ENCODE data around the gene KPNA3. TPM values are rescaled to one million over a fixed set of nuclear protein-coding genes. Genes with fewer than 3 reads are reported as not detected.
A peak's percentile ranks its signal among the peaks of the same experiment; 100 is the strongest.

Gene KPNA3
- polyA plus RNA-seq, 1 experiment: 50.7 TPM

DNA sequence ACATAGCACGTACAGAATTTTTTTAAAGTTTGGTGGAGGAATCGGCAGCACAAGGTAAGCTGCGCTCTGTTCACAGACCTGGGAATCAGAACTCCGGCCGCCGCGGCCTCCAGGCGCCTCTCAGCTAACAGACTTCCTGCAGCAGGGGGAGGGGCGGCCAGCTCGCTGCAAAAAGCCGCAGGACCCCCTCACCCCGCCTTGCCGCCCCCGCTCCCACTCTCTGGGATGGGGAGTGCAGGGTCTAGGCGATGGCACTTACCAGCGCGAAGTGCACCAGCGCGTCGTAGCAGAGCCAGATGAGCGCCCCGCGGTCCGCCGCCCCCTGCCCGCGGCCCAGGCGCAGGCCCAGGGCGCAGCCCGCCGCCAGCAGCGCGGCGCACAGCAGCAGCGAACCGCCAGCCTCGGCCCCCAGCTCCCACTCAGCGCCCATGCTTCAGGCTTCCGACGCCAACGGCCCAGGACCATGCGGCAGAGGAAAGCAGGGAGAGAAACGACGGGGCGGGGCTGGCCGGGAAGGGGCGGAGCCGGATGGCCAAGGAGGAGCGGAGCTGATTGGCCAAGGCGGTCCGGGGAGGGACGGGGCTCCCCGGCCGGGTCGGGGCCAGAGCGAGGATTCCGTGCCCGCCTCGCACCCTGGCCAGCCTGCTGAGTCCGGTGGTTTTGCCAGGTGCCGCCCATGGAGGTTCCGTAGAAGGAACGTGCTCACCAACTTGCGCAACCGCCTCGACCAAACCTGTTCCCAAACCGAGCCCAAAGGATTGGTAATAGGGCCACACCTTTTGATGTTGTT, 101.3 kb downstream of the KPNA3 start, which contains the start of gene EBPL:
Gene EBPL (minus strand): TSS at position 492 of the 790 bp plus-strand sequence. CDS start 62 bp downstream, at position 430.
- no peaks in the 10 kb centered on the region for H3K9me3 ChIP-seq (ENCODE audit: control insufficient read depth, insufficient read depth, low read length)
- CTCF ChIA-PET: interaction anchor here (1.0 kb wide), 1 partner anchor 20 kb away, joined by 3 read pairs; no protein-coding TSS in a partner anchor

GRCh38 chr13:49690133-49690994, 102.1 kb downstream of the KPNA3 start:
- Histone ChIP-seq H3K27ac (ENCODE audit: low read depth, low read length) (peak overlapping the region; percentile 65), H3K27me3 (ENCODE audit: control insufficient read depth, insufficient read depth, low read length) (no peaks in the 10 kb centered on the region), H3K4me3 (ENCODE audit: low read depth, low read length) (peak overlapping the region; percentile 82), H3K9me3 (ENCODE audit: control insufficient read depth, insufficient read depth, low read length) (no peaks in the 10 kb centered on the region)
- TF ChIP-seq CTCF (IDR thresholded peaks at IDR 0.05; ENCODE audit: low read depth, low read length): no peak
- CTCF ChIA-PET: interaction anchor here (0.7 to 1.0 kb wide), 2 partner anchors 11 to 288 kb away, joined by 3 read pairs; no protein-coding TSS in a partner anchor
- POLR2A ChIA-PET: interaction anchor here (0.6 to 1.4 kb wide), 6 partner anchors 9 to 1301 kb away, joined by 3 to 17 read pairs (median 4); partner anchors contain the start of gene KPNA3
- DNase-seq (ENCODE audit: low read depth, low spot score): peak; percentile 55

More for the DNA sequence above, 101.3 kb downstream of the KPNA3 start, which contains the start of gene EBPL:
- H3K4me3 ChIP-seq (ENCODE audit: low read depth, low read length): peak within 1 kb of the TSS; percentile 82
- H3K27ac ChIP-seq (ENCODE audit: low read depth, low read length): peak within 1 kb of the TSS; percentile 65
- no peak for TF ChIP-seq CTCF (IDR thresholded peaks at IDR 0.05; ENCODE audit: low read depth, low read length)
- POLR2A ChIA-PET: interaction anchor here (0.6 to 1.6 kb wide), 7 partner anchors 10 to 1300 kb away, joined by 3 to 17 read pairs (median 3); partner anchors contain the start of gene KPNA3
- H3K27me3 ChIP-seq (ENCODE audit: control insufficient read depth, insufficient read depth, low read length): no peaks in the 10 kb centered on the region
- DNase-seq (ENCODE audit: low read depth, low spot score): peak; percentile 66

- H3K9me3 ChIP-seq (ENCODE audit: control insufficient read depth, insufficient read depth, low read length): peaks cover 3% of the 10 kb centered on the region; the same call in 1 of the 2 replicates
- H3K27me3 ChIP-seq (ENCODE audit: control insufficient read depth, insufficient read depth, low read length): no peaks in the 10 kb centered on the region
- no peak overlapping the region for H3K27ac ChIP-seq (ENCODE audit: low read depth, low read length)
- no peak for DNase-seq (ENCODE audit: low read depth, low spot score)
- CTCF ChIA-PET: interaction anchor here (1.4 kb wide), 1 partner anchor 253 kb away, joined by 3 read pairs; the partner anchor contains the start of gene SPRYD7
- POLR2A ChIA-PET: no interaction called here
- no peak for TF ChIP-seq CTCF (IDR thresholded peaks at IDR 0.05; ENCODE audit: low read depth, low read length)
- no peak overlapping the region for H3K4me3 ChIP-seq (ENCODE audit: low read depth, low read length)
These were observed 109.0 kb downstream of the KPNA3 start for GRCh38 chr13:49683489-49683888.

DNA sequence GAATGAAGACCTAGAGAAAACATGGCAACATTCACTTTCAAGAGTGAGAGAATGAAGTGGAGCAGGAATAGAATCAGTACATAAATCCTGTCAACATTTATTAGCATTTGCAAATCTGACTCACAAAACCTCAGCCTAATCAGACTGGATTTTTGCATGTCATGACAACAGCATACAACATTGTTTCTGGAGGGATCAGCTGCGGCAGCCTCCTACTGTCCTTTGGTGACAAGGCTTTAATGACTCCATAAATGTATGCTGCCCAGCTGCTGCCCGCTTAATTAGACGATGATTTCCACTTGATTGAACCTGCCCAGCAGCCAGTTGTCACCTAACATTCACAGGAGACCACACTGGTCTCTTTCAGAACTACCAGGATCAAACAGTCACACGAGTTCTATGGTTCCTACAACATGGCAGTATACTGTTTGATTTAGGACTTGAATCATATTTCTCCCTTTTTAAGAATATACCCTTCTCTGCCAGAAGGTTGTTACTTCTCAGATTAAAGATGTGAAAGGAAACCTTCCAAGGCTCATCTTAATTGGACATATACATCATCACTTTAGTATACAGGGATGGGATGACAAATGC, 110.5 kb downstream of the KPNA3 start:
- H3K27ac ChIP-seq (ENCODE audit: low read depth, low read length): no peak overlapping the region
- no peak for DNase-seq (ENCODE audit: low read depth, low spot score)
- peaks cover 8% of the 10 kb centered on the region; the same call in 1 of the 2 replicates for H3K9me3 ChIP-seq (ENCODE audit: control insufficient read depth, insufficient read depth, low read length)
- no peak for TF ChIP-seq CTCF (IDR thresholded peaks at IDR 0.05; ENCODE audit: low read depth, low read length)
- no peak overlapping the region for H3K4me3 ChIP-seq (ENCODE audit: low read depth, low read length)
- ChIA-PET POLR2A (no interaction called here), CTCF (interaction anchor here (1.4 kb wide), 1 partner anchor 254 kb away, joined by 3 read pairs; the partner anchor contains the start of gene SPRYD7)
- no peaks in the 10 kb centered on the region for H3K27me3 ChIP-seq (ENCODE audit: control insufficient read depth, insufficient read depth, low read length)
